OCI-LY3 (cell line): ENCODE data around the gene SLC41A3.

Experiments
- CTCF ChIP-seq: fragments of 200-600, 300-600 bp; sonication (generic); IDR thresholded peaks from 2 replicates; pipeline ENCODE4 v1.5.1; 2014; ENCODE audit warnings: antibody characterized with exemption, low read length, low read depth
- EZH2phosphoT487 ChIP-seq: fragments of 200-600 bp; shearing (Covaris generic); IDR thresholded peaks from 2 replicates; pipeline ENCODE4 v1.6.1; 2018; ENCODE audit warnings: antibody characterized with exemption, mixed run types, low read depth

GRCh38 chr3:126080970-126081369 lies 3.0 kb downstream of the SLC41A3 start:
- TF ChIP-seq CTCF (no peak), EZH2phosphoT487 (no peak)
